NCI-H524 treated with DMSO at 0.1 percent for 48 hours (cell line): ENCODE results near the gene ABCA3.
"Not testable (repeated sequence)": the region's sequence is repeated elsewhere in the genome, so short reads cannot be mapped to it uniquely, and the experiment has no call there.

Experiments used
- DNase-seq: peaks from one replicate; lab custom pipeline; 2025; lab: John Stamatoyannopoulos, UW

Gene ABCA3

GRCh38 chr16:2253293-2253692, 87.2 kb downstream of the ABCA3 start:
- DNase-seq, result no peak

- DNase-seq, result no peak
These were observed 87.8 kb downstream of the ABCA3 start for GRCh38 chr16:2252806-2253148.

- peak; percentile 75 for DNase-seq
These were observed 89.0 kb downstream of the ABCA3 start, which contains the start of gene ECI1 for GRCh38 chr16:2251296-2252111. Gene ECI1, minus strand, starts transcription at chr16:2251587. Its CDS starts 21 bp downstream, at chr16:2251566.

- DNase-seq, result no peak
These were observed 89.8 kb downstream of the ABCA3 start for GRCh38 chr16:2250652-2251295.

- no peak for DNase-seq
These were observed 94.1 kb downstream of the ABCA3 start for GRCh38 chr16:2246301-2246885.

- no peak for DNase-seq
These were observed 95.4 kb downstream of the ABCA3 start for GRCh38 chr16:2244926-2245795.

- DNase-seq, result peak; percentile 23
These were observed 96.2 kb downstream of the ABCA3 start for GRCh38 chr16:2244301-2244700.

GRCh38 chr16:2243781-2244180, 96.7 kb downstream of the ABCA3 start:
- no peak for DNase-seq

GRCh38 chr16:2243031-2243528, 97.4 kb downstream of the ABCA3 start:
- DNase-seq, result no peak

GRCh38 chr16:2242598-2242997, 97.9 kb downstream of the ABCA3 start:
- no peak for DNase-seq

GRCh38 chr16:2240331-2240730, 100.2 kb downstream of the ABCA3 start:
- DNase-seq, result not testable (repeated sequence)

GRCh38 chr16:2238838-2239675, 101.5 kb downstream of the ABCA3 start:
- no peak for DNase-seq

GRCh38 chr16:2238150-2238837, 102.2 kb downstream of the ABCA3 start:
- DNase-seq, result no peak

- no peak for DNase-seq
These were observed 102.9 kb downstream of the ABCA3 start for GRCh38 chr16:2237493-2238149.

GRCh38 chr16:2237102-2237482, 103.4 kb downstream of the ABCA3 start:
- DNase-seq, result no peak

GRCh38 chr16:2236337-2237101, 104.0 kb downstream of the ABCA3 start, which contains the start of gene DNASE1L2:
Gene DNASE1L2, plus strand, starts transcription at chr16:2236444. Its CDS starts 373 bp downstream, at chr16:2236817.
- no peak for DNase-seq

GRCh38 chr16:2235695-2236336, 104.7 kb downstream of the ABCA3 start:
- no peak for DNase-seq

GRCh38 chr16:2235234-2235651, 105.3 kb downstream of the ABCA3 start:
- DNase-seq, result no peak

GRCh38 chr16:2234813-2235170, 105.7 kb downstream of the ABCA3 start:
- no peak for DNase-seq
